Coronary artery (tissue), 2 donors: Measurements from ENCODE around the gene TMEM39B.

Experiments
- DNase-seq: peaks from one replicate; pipeline ENCODE4 v3.0.0-alpha.2; 2017; ENCODE audit warnings: low spot score
- H3K27ac ChIP-seq, 2 donors: fragments of 200-600 bp; sonication (generic); one replicate each; pipeline ENCODE4 v1.5.1; 2016 to 2019
- H3K4me3 ChIP-seq: fragments of 200-600 bp; sonication (generic); 2 replicates; pipeline ENCODE4 v1.5.1; 2016; ENCODE audit warnings: mild to moderate bottlenecking, moderate library complexity
- TF ChIP-seq, protein P1 (sequence below): fragments of 200-600 bp; sonication (generic); IDR thresholded peaks from one replicate; pipeline ENCODE4 v1.5.1; 2019; ENCODE audit warnings: antibody characterized with exemption

Gene TMEM39B

DNA sequence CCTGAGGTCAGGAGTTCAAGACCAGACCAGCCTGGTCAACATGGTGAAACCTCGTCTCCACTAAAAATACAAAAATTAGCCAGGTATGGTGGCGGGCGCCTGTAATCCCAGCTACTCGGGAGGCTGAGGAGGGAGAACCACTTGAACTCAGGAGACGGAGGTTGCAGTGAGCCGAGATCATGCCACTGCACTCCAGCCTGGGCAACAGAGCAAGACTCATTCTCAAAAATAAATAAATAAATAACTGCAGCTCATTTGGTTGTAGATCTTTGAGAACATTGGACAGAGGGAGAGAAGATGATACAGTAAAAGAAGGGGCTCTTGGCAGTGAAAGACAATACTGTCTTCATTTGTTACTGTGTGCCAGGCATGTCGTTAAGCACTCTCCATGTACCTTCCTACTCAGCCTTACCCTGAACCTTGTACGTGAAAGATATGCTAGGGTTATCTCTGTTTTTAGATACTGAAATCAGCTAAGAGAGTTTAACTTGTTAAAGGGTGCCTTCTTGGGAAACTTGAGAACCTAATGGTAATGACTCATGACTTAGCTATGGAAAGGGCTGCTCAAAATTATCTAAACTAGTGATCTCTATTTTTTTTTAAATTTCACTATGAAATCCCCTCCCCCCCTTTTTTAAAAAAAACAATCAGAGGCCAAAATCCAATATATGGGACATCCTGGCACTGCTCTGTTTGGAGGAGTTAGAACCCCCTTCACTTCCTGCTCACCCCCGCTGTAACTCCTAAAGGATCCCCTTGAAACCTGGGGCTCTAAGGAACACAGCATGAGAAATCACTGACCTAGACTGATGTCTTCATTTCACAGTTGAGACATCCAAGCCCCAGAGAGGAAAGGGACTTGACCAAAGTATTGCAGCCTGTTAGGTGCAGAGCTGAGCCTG, 28.3 kb downstream of the TMEM39B start:
- TF ChIP-seq, protein P1, sequence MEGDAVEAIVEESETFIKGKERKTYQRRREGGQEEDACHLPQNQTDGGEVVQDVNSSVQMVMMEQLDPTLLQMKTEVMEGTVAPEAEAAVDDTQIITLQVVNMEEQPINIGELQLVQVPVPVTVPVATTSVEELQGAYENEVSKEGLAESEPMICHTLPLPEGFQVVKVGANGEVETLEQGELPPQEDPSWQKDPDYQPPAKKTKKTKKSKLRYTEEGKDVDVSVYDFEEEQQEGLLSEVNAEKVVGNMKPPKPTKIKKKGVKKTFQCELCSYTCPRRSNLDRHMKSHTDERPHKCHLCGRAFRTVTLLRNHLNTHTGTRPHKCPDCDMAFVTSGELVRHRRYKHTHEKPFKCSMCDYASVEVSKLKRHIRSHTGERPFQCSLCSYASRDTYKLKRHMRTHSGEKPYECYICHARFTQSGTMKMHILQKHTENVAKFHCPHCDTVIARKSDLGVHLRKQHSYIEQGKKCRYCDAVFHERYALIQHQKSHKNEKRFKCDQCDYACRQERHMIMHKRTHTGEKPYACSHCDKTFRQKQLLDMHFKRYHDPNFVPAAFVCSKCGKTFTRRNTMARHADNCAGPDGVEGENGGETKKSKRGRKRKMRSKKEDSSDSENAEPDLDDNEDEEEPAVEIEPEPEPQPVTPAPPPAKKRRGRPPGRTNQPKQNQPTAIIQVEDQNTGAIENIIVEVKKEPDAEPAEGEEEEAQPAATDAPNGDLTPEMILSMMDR, result no peak
- Histone ChIP-seq H3K4me3 (no peak overlapping the region), H3K27ac (no peak overlapping the region)
- DNase-seq, result no peak

DNA sequence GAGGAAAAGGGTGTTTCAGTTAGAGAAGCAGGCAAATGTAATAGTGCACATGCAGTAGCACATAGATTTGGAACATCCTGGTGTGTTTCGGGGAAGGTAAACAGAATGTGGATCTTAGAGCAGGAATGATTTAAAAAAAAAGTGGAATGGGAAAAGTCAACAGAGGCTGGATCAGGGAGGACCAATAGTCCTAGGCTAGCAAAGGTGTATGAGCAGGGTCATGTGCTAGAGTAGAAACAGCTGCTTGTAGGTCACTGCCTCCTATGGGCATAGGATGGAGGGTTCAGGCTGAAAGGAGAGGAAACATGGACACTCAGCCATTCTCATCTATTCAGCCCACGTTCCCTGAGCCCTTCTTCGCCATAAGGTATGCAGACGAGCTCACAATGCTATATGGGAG, 31.4 kb downstream of the TMEM39B start:
- no peak for DNase-seq
- Histone ChIP-seq H3K27ac (no peak overlapping the region), H3K4me3 (no peak overlapping the region)
- TF ChIP-seq, protein P1, result no peak

GRCh38 chr1:32105338-32105737, 32.6 kb downstream of the TMEM39B start:
- no peak overlapping the region for H3K4me3 ChIP-seq
- TF ChIP-seq, protein P1, result no peak
- no peak for DNase-seq
- H3K27ac ChIP-seq, result no peak overlapping the region

DNA sequence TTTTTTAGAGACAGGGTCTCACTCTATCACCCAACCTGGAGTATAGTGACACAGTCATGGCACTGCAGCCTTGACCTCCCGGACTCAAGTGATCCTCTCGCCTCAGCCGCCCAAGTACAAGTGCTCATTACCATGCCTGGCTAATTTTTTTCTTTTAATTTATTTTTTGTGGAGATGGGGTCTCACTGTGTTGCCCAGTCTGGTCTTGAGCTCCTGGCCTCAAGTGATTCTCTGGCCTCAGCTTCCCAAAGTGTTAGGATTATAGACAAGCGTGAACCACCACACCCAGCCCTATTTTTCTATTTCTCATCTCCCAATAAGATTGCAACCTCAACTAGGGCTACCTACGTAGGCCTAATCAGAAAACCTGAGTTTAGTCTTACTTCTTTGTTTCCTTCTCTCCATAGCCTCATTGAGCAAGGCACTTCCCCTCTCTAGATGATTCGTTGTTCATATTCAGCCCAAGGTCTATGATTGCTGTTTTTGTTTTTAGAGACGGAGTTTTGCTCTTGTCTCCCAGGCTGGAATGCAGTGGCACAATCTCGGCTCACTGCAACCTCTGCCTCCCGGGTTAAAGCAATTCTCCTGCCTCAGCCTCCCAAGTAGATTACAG, 34.0 kb downstream of the TMEM39B start:
- no peak overlapping the region for H3K27ac ChIP-seq
- DNase-seq, result no peak
- H3K4me3 ChIP-seq, result peak overlapping the region; percentile 94
- TF ChIP-seq, protein P1, result no peak

- peak; percentile 91 for DNase-seq
- H3K4me3 ChIP-seq, result peak within 1 kb of the TSS; percentile 94
- TF ChIP-seq, protein P1, result no peak
- H3K27ac ChIP-seq, result peak within 1 kb of the TSS; percentile 83 to 94
Measured at GRCh38 chr1:32107742-32108661, 35.3 kb downstream of the TMEM39B start, which contains the start of gene KPNA6. Gene KPNA6 (plus strand): TSS chr1:32108056. CDS start chr1:32108131, 75 bp downstream.

DNA sequence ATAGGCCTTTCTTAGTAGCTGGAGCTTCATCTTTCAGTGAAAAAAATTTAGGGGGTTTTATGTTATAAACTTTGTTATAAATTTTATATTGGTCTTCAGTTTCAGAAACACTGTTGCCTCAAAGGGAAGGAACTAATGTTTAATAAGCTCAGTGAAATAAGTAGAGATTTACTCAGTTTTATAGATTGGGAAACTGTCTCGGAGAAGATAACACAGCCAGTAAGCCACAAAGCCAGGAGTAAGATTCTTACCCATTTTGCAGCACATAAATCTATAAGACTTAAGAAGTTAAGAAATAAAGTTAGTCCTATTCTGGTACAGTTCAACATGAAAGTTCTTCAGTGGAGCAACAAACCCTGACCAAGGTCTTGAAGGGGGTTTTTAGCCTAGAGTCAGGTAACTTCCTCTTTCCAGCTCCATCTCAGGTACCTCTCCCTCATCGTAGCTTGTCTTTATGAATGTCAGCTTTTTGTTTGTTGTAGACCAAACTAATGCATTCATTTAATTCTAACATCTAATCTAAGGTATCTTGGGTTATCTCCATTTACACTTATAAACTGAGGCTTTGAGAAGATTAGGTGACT, 38.4 kb downstream of the TMEM39B start:
- TF ChIP-seq, protein P1, result no peak
- Histone ChIP-seq H3K27ac (no peak overlapping the region), H3K4me3 (no peak overlapping the region)
- DNase-seq, result no peak
